Tibial nerve (tissue), 3 donors: ENCODE data around the gene FGFR3.

Experiments
- POLR2A ChIP-seq, 2 donors: fragments of 450-650 bp; IDR thresholded peaks; one replicate each; pipeline ENCODE4 v1.6.1; 2017; ENCODE audit warnings: antibody characterized with exemption in 2 of 2, mild to moderate bottlenecking in 2 of 2, moderate library complexity in 2 of 2
- TF ChIP-seq, protein P1 (sequence below), 5 experiments: fragments of 200-600 bp in 3 of 5; fragments of 450-650 bp in 2 of 5; sonication (generic) in 3 of 5; IDR thresholded peaks; one replicate each; pipeline ENCODE4 v1.5.1; 2016 to 2019; ENCODE audit warnings: antibody characterized with exemption in 5 of 5, mild to moderate bottlenecking in 3 of 5, moderate library complexity in 2 of 5

DNA sequence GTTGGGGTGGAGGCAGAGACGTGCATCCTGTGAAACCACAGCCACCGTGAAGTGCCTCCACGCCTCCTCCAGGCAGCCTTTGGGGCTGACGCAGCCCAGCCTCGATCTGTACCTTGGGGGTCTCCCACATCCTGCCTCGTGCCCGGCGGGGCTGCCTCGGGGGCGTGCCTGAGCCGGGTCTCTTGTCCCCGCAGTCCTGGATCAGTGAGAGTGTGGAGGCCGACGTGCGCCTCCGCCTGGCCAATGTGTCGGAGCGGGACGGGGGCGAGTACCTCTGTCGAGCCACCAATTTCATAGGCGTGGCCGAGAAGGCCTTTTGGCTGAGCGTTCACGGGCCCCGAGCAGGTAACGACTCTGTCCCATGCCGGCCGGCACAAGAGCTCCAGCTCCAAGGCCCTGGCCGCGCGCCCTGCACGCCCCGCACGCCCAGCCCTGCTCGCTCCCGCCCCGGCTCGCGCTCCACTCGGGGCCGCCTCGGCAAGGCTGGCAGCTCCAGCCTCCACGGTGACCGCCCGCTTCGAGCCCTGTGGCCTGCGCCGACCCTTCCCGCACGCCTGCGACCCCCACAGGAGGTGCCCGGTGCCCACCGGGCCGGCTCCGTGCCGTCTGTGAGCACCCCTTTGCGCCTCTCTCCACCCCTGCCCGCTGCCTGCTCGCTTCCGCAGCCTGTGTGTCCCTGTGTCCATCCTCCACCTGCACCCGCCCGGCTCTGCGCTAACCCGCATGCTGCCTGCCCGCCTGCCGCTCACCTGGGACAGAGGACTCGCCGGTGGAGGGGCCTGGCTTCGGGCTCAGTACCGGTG, 9.8 kb downstream of the FGFR3 start:
- TF ChIP-seq, protein P1, sequence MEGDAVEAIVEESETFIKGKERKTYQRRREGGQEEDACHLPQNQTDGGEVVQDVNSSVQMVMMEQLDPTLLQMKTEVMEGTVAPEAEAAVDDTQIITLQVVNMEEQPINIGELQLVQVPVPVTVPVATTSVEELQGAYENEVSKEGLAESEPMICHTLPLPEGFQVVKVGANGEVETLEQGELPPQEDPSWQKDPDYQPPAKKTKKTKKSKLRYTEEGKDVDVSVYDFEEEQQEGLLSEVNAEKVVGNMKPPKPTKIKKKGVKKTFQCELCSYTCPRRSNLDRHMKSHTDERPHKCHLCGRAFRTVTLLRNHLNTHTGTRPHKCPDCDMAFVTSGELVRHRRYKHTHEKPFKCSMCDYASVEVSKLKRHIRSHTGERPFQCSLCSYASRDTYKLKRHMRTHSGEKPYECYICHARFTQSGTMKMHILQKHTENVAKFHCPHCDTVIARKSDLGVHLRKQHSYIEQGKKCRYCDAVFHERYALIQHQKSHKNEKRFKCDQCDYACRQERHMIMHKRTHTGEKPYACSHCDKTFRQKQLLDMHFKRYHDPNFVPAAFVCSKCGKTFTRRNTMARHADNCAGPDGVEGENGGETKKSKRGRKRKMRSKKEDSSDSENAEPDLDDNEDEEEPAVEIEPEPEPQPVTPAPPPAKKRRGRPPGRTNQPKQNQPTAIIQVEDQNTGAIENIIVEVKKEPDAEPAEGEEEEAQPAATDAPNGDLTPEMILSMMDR (IDR thresholded peaks at IDR 0.05), result no peak
- TF ChIP-seq POLR2A (IDR thresholded peaks at IDR 0.05), result no peak
